ENCODE results near the gene MEIS2.

GRCh38 chr15:37034835-37035748, 65.3 kb downstream of the MEIS2 start:
- no peak for TF ChIP-seq FOXK2 (IDR thresholded peaks at IDR 0.05)
- no peak for TF ChIP-seq FOXM1 (IDR thresholded peaks at IDR 0.05; ENCODE audit: borderline replicate concordance)
- no peak for TF ChIP-seq BHLHE40 (IDR thresholded peaks at IDR 0.05; ENCODE audit: borderline replicate concordance)
- no peak for TF ChIP-seq LEF1 (IDR thresholded peaks at IDR 0.05; ENCODE audit: borderline replicate concordance)
- TF ChIP-seq FOXA1 (IDR thresholded peaks at IDR 0.05), result no peak
- no peak for TF ChIP-seq ARNT (IDR thresholded peaks at IDR 0.05)
- TF ChIP-seq SP1 (IDR thresholded peaks at IDR 0.05), result no peak
- TF ChIP-seq SUZ12 (IDR thresholded peaks at IDR 0.05), result no peak
- TF ChIP-seq NFRKB (IDR thresholded peaks at IDR 0.05), result no peak
- no peak for TF ChIP-seq HDGF (IDR thresholded peaks at IDR 0.05; ENCODE audit: borderline replicate concordance)

Measured in HEK293T (cell line).